HUES48 (cell line): Measurements from ENCODE around the gene TMEM151A.

Source experiments
- H3K27ac ChIP-seq: one replicate; pipeline ENCODE4 v1.7.0; 2013; ENCODE audit warnings: low read depth, low read length, inconsistent platforms
- H3K27me3 ChIP-seq: 2 replicates; pipeline ENCODE4 v1.6.1; 2013; ENCODE audit warnings: mild to moderate bottlenecking, low read length; ENCODE audit not compliant: control insufficient read depth, insufficient read depth
- H3K36me3 ChIP-seq: 2 replicates; pipeline ENCODE4 v1.6.1; 2013; ENCODE audit warnings: low read length; ENCODE audit not compliant: control insufficient read depth, insufficient read depth
- H3K4me1 ChIP-seq: 2 replicates; pipeline ENCODE4 v1.6.1; 2013; ENCODE audit warnings: mild to moderate bottlenecking, low read length; ENCODE audit not compliant: control insufficient read depth, insufficient read depth
- H3K4me3 ChIP-seq: 2 replicates; pipeline ENCODE4 v1.5.1; 2013; ENCODE audit warnings: mild to moderate bottlenecking, low read depth, low read length
- H3K9ac ChIP-seq: 2 replicates; pipeline ENCODE4 v1.6.1; 2013; ENCODE audit warnings: mild to moderate bottlenecking, low read depth, low read length, moderate library complexity
- H3K9me3 ChIP-seq: 2 replicates; pipeline ENCODE4 v1.6.1; 2013; ENCODE audit warnings: low read length; ENCODE audit not compliant: control insufficient read depth, insufficient read depth

Gene TMEM151A

GRCh38 chr11:66277471-66278362, 14.0 kb upstream of the TMEM151A start, which contains the start of gene CNIH2:
Gene CNIH2, plus strand, starts transcription at chr11:66278175. Its CDS starts 282 bp downstream, at chr11:66278457.
- Histone ChIP-seq H3K4me1 (peaks cover 5% of the 10 kb centered on the region), H3K36me3 (peaks cover 25% of the 10 kb centered on the region), H3K27ac (peak within 1 kb of the TSS; percentile 20), H3K27me3 (no peaks in the 10 kb centered on the region), H3K4me3 (peak within 1 kb of the TSS; percentile 60), H3K9me3 (no peaks in the 10 kb centered on the region), H3K9ac (no peak within 1 kb of the TSS)

- H3K36me3 ChIP-seq = peaks cover 20% of the 10 kb centered on the region
- H3K27ac ChIP-seq = no peak overlapping the region
- no peaks in the 10 kb centered on the region for H3K9me3 ChIP-seq
- H3K4me3 ChIP-seq = peak overlapping the region; percentile 55
- H3K9ac ChIP-seq = no peak overlapping the region
- no peaks in the 10 kb centered on the region for H3K27me3 ChIP-seq
- H3K4me1 ChIP-seq = peaks cover 9% of the 10 kb centered on the region
Measured at GRCh38 chr11:66278363-66279091, 13.2 kb upstream of the TMEM151A start.

- Histone ChIP-seq H3K27me3 (no peaks in the 10 kb centered on the region), H3K4me3 (peak overlapping the region; percentile 45), H3K27ac (no peak overlapping the region), H3K9me3 (no peaks in the 10 kb centered on the region), H3K36me3 (peaks cover 17% of the 10 kb centered on the region), H3K4me1 (peaks cover 9% of the 10 kb centered on the region), H3K9ac (no peak overlapping the region)
Measured at GRCh38 chr11:66279092-66279734, 12.5 kb upstream of the TMEM151A start.

GRCh38 chr11:66280428-66280827, 11.3 kb upstream of the TMEM151A start:
- no peak overlapping the region for H3K9ac ChIP-seq
- no peaks in the 10 kb centered on the region for H3K27me3 ChIP-seq
- no peak overlapping the region for H3K27ac ChIP-seq
- H3K4me3 ChIP-seq = no peak overlapping the region
- peaks cover 9% of the 10 kb centered on the region for H3K4me1 ChIP-seq
- no peaks in the 10 kb centered on the region for H3K9me3 ChIP-seq
- H3K36me3 ChIP-seq = peaks cover 20% of the 10 kb centered on the region

- no peaks in the 10 kb centered on the region for H3K9me3 ChIP-seq
- H3K27me3 ChIP-seq = no peaks in the 10 kb centered on the region
- H3K9ac ChIP-seq = no peak overlapping the region
- H3K4me3 ChIP-seq = no peak overlapping the region
- H3K36me3 ChIP-seq = peaks cover 23% of the 10 kb centered on the region
- no peak overlapping the region for H3K27ac ChIP-seq
- peaks cover 9% of the 10 kb centered on the region for H3K4me1 ChIP-seq
Measured at GRCh38 chr11:66281001-66281400, 10.7 kb upstream of the TMEM151A start.

- H3K27me3 ChIP-seq = no peaks in the 10 kb centered on the region
- no peak overlapping the region for H3K27ac ChIP-seq
- no peaks in the 10 kb centered on the region for H3K9me3 ChIP-seq
- no peak overlapping the region for H3K4me3 ChIP-seq
- peaks cover 19% of the 10 kb centered on the region for H3K36me3 ChIP-seq
- no peak overlapping the region for H3K9ac ChIP-seq
- peaks cover 9% of the 10 kb centered on the region for H3K4me1 ChIP-seq
Measured at GRCh38 chr11:66281776-66282467, 9.8 kb upstream of the TMEM151A start.

GRCh38 chr11:66282468-66283455, 8.9 kb upstream of the TMEM151A start:
- peak overlapping the region; percentile 60 for H3K27ac ChIP-seq
- no peak overlapping the region for H3K9ac ChIP-seq
- no peaks in the 10 kb centered on the region for H3K27me3 ChIP-seq
- H3K4me1 ChIP-seq = peaks cover 9% of the 10 kb centered on the region
- H3K36me3 ChIP-seq = peaks cover 19% of the 10 kb centered on the region
- H3K9me3 ChIP-seq = no peaks in the 10 kb centered on the region
- H3K4me3 ChIP-seq = no peak overlapping the region

- H3K9me3 ChIP-seq = no peaks in the 10 kb centered on the region
- no peaks in the 10 kb centered on the region for H3K27me3 ChIP-seq
- H3K4me1 ChIP-seq = peaks cover 9% of the 10 kb centered on the region
- H3K36me3 ChIP-seq = peaks cover 19% of the 10 kb centered on the region
- no peak overlapping the region for H3K4me3 ChIP-seq
- no peak overlapping the region for H3K27ac ChIP-seq
- no peak overlapping the region for H3K9ac ChIP-seq
Measured at GRCh38 chr11:66283461-66284105, 8.1 kb upstream of the TMEM151A start.

- Histone ChIP-seq H3K4me1 (peaks cover 9% of the 10 kb centered on the region), H3K36me3 (peaks cover 19% of the 10 kb centered on the region), H3K9ac (no peak overlapping the region), H3K27me3 (no peaks in the 10 kb centered on the region), H3K4me3 (no peak overlapping the region), H3K9me3 (no peaks in the 10 kb centered on the region), H3K27ac (no peak overlapping the region)
Measured at GRCh38 chr11:66284526-66285078, 7.1 kb upstream of the TMEM151A start.
